ENCODE results near the gene TMEM179B.
A peak's percentile ranks its signal among the peaks of the same experiment; 100 is the strongest.

DNA sequence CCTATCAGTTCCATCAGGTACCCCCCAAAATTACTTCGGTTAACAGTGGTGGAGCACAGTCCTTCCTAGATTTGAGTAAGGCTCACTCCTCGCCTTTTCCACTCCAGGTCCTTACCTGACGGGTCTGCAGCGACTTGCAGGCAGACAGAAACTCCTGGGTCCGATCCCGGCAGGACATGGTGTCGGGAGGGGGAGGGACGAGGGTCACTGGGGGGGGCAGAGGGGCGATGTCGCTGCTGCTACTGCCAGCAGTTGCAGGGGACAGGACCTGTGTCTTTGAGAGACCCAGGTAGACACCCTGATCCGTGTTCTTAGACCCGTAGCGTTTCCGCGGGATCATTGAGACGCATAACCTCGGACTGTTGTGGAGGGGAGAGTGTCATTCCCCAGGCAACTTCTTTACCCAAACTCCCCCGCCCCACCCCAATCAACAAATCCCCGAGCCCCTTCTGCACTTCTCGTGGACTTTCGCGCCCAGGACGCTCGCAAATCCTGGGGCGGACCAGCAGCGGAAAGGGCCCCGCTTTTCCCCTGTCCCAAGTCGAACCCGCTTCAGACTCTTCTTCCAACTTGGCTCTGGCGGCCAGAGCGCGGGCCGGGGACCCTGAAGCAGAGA lies 43.8 kb downstream of the TMEM179B start:
- TF ChIP-seq, protein P1, sequence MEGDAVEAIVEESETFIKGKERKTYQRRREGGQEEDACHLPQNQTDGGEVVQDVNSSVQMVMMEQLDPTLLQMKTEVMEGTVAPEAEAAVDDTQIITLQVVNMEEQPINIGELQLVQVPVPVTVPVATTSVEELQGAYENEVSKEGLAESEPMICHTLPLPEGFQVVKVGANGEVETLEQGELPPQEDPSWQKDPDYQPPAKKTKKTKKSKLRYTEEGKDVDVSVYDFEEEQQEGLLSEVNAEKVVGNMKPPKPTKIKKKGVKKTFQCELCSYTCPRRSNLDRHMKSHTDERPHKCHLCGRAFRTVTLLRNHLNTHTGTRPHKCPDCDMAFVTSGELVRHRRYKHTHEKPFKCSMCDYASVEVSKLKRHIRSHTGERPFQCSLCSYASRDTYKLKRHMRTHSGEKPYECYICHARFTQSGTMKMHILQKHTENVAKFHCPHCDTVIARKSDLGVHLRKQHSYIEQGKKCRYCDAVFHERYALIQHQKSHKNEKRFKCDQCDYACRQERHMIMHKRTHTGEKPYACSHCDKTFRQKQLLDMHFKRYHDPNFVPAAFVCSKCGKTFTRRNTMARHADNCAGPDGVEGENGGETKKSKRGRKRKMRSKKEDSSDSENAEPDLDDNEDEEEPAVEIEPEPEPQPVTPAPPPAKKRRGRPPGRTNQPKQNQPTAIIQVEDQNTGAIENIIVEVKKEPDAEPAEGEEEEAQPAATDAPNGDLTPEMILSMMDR (IDR thresholded peaks at IDR 0.05) = no peak
- TF ChIP-seq POLR2A (IDR thresholded peaks at IDR 0.05) = peak in 1 of 2 donors; percentile 48
